GM13976 (cell line): ENCODE data around the gene LRMDA.

ENCODE experiments used
- DNase-seq: peaks from one replicate; pipeline ENCODE4 v3.0.0; 2012; ENCODE audit warnings: low spot score
- CTCF ChIP-seq: IDR thresholded peaks from 2 replicates; pipeline ENCODE4 v1.5.1; 2012; ENCODE audit warnings: borderline replicate concordance, mild to moderate bottlenecking; ENCODE audit not compliant: insufficient read depth; ENCODE audit errors: extremely low read depth, missing control alignments, control extremely low read depth
- in situ Hi-C: fragments of 300-500 bp; cut with MboI; formaldehyde crosslinking; loops from one replicate; pipeline ENCODE4 v1.12.0; 2022; ENCODE audit warnings: low sequenced_read_pairs, mixed read lengths, inconsistent platforms; ENCODE audit not compliant: unreplicated experiment

Gene LRMDA

GRCh38 chr10:76231286-76231934 lies 800.0 kb downstream of the LRMDA start:
- in situ Hi-C loops, result no loop called here
- no peak for TF ChIP-seq CTCF
- DNase-seq, result no peak

DNA sequence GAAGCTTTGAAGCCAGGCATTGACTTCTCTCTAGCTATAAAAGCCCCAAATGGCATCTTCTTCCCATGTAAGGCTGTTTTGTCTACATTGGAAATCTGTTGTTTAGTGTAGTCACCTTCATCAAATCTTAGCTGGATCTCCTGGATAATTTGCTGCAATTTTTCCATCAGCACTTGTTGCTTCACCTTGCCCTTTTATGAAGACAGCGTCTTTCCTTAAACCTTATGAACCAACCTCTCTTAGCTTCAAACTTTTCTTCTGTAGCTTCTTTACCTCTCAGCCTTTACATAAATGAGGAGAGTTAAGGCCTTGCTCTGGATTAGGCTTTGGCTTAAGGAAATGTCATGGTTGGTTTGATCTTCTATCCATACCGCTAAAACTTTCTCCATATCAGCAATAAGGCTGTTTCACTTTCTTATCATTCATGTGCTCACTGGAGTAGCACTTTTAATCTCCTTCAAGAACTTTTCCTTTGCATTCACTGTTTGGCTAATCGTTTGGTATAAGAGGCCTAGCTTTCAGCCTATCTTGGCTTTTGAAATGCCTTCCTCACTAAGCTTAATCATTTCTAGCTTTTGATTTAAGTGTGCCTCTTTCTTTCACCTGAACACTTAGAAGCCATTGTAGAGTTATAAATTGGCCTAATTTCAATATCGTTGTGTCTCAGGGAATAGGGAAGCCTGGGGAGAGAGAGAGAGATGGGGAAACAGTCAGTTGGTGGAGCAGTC lies 803.2 kb downstream of the LRMDA start:
- no peak for TF ChIP-seq CTCF
- in situ Hi-C loops, result no loop called here

DNA sequence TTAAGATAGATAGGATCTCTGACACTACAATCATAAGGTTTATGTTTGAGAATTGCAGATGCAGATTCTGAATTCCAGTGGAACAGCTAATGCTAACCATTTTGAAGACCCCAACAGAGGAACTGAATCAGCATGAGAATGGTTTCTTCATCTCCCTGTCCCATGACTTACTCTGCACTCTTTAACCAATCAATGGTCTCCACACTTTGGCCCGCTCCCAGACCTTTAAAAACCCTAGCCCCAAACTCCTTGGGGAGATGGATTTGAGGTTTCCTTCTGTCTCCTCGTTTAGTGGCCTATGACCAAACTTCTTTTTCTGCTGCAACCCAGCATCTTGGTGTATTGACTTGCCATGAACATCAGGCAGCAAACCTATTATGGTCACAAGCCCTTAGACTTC lies 804.9 kb downstream of the LRMDA start:
- no peak for DNase-seq
- in situ Hi-C loops, result no loop called here
- no peak for TF ChIP-seq CTCF

More for the DNA sequence above, 803.2 kb downstream of the LRMDA start:
- no peak for DNase-seq

DNA sequence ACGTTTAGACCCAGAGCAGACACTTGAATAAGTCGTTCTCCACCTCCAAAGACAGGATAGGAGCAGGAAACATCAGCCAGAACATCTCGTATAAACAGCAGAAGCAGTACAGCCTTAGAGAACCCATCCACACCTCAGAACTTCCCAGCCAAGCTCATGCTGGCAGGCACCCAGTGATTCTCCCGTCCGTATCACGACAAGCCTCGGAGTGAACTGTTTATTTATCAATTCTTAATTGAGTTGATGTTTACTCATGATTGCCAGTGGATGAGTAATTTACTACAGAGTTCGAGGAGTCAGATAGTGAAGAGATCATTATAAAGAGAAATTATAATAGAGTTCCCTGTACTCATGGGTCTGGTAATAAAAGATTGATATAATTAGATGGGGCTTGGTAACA lies 811.5 kb downstream of the LRMDA start:
- no peak for DNase-seq
- in situ Hi-C loops, result no loop called here
- no peak for TF ChIP-seq CTCF

DNA sequence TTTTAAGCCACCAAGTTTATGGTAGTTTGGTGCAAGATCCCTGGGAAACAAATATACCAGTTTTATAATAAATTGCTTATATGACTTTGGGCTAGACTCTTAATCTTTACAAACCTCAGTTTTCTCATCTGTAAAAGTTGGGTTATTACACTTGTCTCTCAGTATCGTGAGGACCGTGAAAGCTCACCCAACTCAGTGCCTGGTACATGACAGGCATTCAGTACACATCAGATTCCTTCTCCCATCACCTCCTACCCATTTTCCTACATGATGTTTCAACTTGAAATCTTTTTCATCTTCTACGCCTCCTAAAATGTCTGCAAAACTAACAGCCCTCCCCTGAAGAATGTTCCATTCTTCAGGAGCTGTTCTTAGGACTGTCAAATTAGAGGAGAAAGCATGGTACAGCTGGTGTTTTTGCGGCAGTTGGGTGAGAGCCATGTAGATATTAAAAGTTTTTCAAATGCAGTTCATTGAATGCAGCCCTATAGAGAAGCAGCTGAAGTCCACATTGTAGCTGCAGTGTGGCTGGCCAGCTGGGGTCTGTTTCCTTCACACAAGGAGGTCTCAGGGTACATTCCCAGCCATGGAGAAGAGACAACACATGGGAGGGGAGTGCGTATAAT lies 812.8 kb downstream of the LRMDA start:
- in situ Hi-C loops, result no loop called here
- TF ChIP-seq CTCF, result no peak
- DNase-seq, result no peak

DNA sequence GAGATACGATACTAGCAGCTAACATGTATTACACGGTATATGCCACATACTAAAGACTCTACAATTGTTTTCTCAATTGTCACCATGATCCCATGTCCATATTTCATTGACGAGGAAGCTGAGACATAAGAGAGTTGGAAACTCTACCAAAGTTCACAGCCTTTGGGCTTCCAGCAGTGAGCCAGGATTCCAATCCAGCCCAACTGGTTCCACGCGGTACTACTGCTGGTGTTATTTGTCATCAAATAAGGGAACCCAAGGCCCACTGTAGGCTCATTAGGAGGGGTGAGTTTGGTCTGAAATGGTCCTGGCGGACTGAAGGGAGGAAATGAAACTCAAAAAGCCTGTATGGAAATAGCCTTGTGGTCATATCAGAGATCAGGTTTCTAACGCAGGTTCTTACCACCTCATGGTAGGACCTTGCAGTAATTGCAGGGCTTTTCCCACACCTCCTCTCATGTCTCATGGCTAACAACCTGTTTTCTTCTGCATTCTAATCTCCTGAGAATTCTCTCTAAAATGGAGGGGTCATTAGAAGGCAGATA lies 814.6 kb downstream of the LRMDA start:
- no peak for DNase-seq
- in situ Hi-C loops, result no loop called here
- no peak for TF ChIP-seq CTCF
